Measurements from ENCODE around the gene SLC35E3.

SLC35E3 gene

DNA sequence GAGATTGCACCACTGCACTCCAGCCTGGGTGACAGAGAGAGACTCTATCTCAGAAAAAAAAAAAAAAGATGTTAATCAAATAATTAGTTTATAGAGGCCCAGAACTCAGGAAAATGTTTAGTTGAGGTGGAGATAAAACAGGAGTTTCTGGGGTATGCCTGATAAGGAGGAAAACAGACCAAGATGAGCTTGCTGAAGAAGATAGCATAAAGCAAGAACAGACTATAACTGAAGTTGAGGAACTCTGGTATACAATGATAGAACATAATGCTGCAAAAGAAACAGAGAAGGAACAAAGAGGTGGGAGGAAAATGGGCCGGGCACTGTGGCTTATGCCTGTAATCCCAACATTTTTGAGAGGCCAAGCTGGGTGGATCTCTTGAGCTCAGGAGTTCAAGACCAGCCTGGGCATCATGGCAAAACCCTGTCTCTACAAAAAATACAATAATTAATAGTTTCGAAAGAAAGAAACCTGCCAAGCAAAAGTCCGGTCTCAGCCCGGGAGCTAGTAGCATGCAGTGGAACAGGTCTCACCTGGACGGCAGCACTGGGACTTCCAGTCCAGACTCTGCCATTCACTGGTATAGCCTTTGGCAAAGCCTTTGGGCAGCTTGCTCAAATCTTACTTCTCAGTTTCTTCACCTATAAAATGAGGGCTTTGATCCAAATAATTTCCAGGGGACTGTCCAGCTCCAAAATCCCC, 25.4 kb downstream of the SLC35E3 start:
- Histone ChIP-seq H3K4me1 (ENCODE audit: control insufficient read depth, insufficient read depth, low read length) (no peaks in the 10 kb centered on the region), H3K9ac (ENCODE audit: low read depth, low read length) (no peak overlapping the region), H3K9me3 (replicated peaks; ENCODE audit: low read length) (no peaks in the 10 kb centered on the region), H3K27me3 (ENCODE audit: control insufficient read depth, insufficient read depth, low read length) (no peaks in the 10 kb centered on the region), H3K4me2 (ENCODE audit: low read length) (no peak overlapping the region), H3K36me3 (ENCODE audit: insufficient read depth, low read length) (peaks cover 5% of the 10 kb centered on the region), H3K4me3 (ENCODE audit: low read length) (no peak overlapping the region)

DNA sequence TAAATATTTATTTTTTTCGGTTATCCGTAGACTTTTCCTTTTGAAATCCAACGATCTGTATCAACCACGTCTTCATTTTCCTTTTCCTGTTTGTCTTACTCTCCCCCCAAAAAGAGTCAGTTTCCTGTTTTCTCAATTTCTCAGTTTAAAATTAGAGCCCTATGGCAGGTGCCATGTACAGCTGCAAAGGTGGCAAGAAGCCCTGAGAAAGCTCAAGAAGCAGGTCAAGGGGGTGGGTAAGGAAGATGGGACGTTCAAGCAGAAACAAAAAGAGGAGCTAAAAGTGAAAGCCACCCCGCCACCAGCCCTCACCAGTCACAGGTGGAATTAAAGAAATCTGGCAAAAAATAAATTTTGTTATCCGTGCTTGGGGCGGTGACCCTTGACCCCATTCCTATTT, 26.7 kb downstream of the SLC35E3 start:
- Histone ChIP-seq H3K4me3 (ENCODE audit: low read length) (no peak overlapping the region), H3K36me3 (ENCODE audit: insufficient read depth, low read length) (no peaks in the 10 kb centered on the region), H3K9me3 (replicated peaks; ENCODE audit: low read length) (no peaks in the 10 kb centered on the region), H3K4me1 (ENCODE audit: control insufficient read depth, insufficient read depth, low read length) (no peaks in the 10 kb centered on the region), H3K27me3 (ENCODE audit: control insufficient read depth, insufficient read depth, low read length) (no peaks in the 10 kb centered on the region), H3K4me2 (ENCODE audit: low read length) (no peak overlapping the region), H3K9ac (ENCODE audit: low read depth, low read length) (no peak overlapping the region)

GRCh38 chr12:68773582-68773981, 27.6 kb downstream of the SLC35E3 start:
- Histone ChIP-seq H3K9ac (ENCODE audit: low read depth, low read length) (no peak overlapping the region), H3K36me3 (ENCODE audit: insufficient read depth, low read length) (no peaks in the 10 kb centered on the region), H3K4me2 (ENCODE audit: low read length) (no peak overlapping the region), H3K4me1 (ENCODE audit: control insufficient read depth, insufficient read depth, low read length) (no peaks in the 10 kb centered on the region), H3K27me3 (ENCODE audit: control insufficient read depth, insufficient read depth, low read length) (no peaks in the 10 kb centered on the region), H3K4me3 (ENCODE audit: low read length) (no peak overlapping the region), H3K9me3 (replicated peaks; ENCODE audit: low read length) (no peaks in the 10 kb centered on the region)

DNA sequence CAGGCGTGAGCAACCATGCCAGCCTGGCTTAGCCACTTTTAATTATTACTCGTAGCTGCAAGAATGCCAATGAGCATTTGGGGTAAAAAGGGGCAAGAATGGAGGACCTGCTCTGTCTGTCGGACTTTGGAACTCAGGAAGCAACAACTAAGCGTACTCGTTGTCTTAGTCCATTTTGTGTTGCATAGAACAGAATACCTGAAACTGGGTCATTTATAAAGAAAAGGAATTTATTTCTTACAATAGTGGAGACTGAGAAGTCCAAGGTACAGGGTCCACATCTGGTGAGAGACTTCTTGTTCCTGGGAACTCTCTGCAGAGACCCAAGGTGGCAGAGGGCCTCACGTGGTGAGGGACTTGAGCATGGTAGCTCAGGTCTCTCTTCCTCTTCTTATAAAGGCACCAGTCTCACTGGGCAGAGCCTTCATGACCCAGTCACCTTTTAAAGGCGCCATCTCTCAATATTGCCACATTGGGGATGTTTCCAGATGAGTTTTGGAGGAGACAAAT, 29.2 kb downstream of the SLC35E3 start:
- H3K4me2 ChIP-seq (ENCODE audit: low read length), result no peak overlapping the region
- H3K36me3 ChIP-seq (ENCODE audit: insufficient read depth, low read length), result no peaks in the 10 kb centered on the region
- no peaks in the 10 kb centered on the region for H3K9me3 ChIP-seq (replicated peaks; ENCODE audit: low read length)
- no peak overlapping the region for H3K4me3 ChIP-seq (ENCODE audit: low read length)
- no peaks in the 10 kb centered on the region for H3K27me3 ChIP-seq (ENCODE audit: control insufficient read depth, insufficient read depth, low read length)
- no peak overlapping the region for H3K9ac ChIP-seq (ENCODE audit: low read depth, low read length)
- H3K4me1 ChIP-seq (ENCODE audit: control insufficient read depth, insufficient read depth, low read length), result no peaks in the 10 kb centered on the region

- H3K9ac ChIP-seq (ENCODE audit: low read depth, low read length), result no peak overlapping the region
- H3K27me3 ChIP-seq (ENCODE audit: control insufficient read depth, insufficient read depth, low read length), result no peaks in the 10 kb centered on the region
- H3K36me3 ChIP-seq (ENCODE audit: insufficient read depth, low read length), result no peaks in the 10 kb centered on the region
- H3K9me3 ChIP-seq (replicated peaks; ENCODE audit: low read length), result no peaks in the 10 kb centered on the region
- H3K4me1 ChIP-seq (ENCODE audit: control insufficient read depth, insufficient read depth, low read length), result no peaks in the 10 kb centered on the region
- H3K4me3 ChIP-seq (ENCODE audit: low read length), result no peak overlapping the region
- no peak overlapping the region for H3K4me2 ChIP-seq (ENCODE audit: low read length)
Measured at GRCh38 chr12:68776976-68777610, 31.1 kb downstream of the SLC35E3 start.

DNA sequence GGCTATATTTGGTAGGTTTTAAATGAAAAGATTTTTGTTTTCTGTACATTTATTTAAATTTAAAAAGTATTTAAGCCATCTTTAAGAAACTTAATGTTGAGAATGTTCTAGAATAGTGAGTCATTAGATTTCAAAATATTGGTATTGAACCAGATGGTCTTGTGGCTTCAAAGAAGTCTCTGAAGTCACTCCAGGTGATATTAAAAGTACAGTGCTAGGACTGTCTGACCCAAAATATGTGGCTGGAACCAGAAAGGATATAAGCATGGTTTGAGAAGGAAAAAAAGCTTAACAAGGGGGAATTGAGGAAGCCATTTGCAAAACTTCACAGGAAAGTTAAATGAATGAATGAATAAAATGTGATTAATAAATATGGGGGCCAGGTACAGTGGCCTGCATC, 33.3 kb downstream of the SLC35E3 start:
- Histone ChIP-seq H3K27me3 (ENCODE audit: control insufficient read depth, insufficient read depth, low read length) (no peaks in the 10 kb centered on the region), H3K9me3 (replicated peaks; ENCODE audit: low read length) (no peaks in the 10 kb centered on the region), H3K4me1 (ENCODE audit: control insufficient read depth, insufficient read depth, low read length) (no peaks in the 10 kb centered on the region), H3K4me3 (ENCODE audit: low read length) (no peak overlapping the region), H3K36me3 (ENCODE audit: insufficient read depth, low read length) (no peaks in the 10 kb centered on the region), H3K9ac (ENCODE audit: low read depth, low read length) (no peak overlapping the region), H3K4me2 (ENCODE audit: low read length) (no peak overlapping the region)

GRCh38 chr12:68780731-68781130, 34.8 kb downstream of the SLC35E3 start:
- Histone ChIP-seq H3K9me3 (replicated peaks; ENCODE audit: low read length) (no peaks in the 10 kb centered on the region), H3K4me3 (ENCODE audit: low read length) (no peak overlapping the region), H3K9ac (ENCODE audit: low read depth, low read length) (no peak overlapping the region), H3K4me2 (ENCODE audit: low read length) (no peak overlapping the region), H3K27me3 (ENCODE audit: control insufficient read depth, insufficient read depth, low read length) (no peaks in the 10 kb centered on the region), H3K4me1 (ENCODE audit: control insufficient read depth, insufficient read depth, low read length) (peaks cover 6% of the 10 kb centered on the region), H3K36me3 (ENCODE audit: insufficient read depth, low read length) (no peaks in the 10 kb centered on the region)

DNA sequence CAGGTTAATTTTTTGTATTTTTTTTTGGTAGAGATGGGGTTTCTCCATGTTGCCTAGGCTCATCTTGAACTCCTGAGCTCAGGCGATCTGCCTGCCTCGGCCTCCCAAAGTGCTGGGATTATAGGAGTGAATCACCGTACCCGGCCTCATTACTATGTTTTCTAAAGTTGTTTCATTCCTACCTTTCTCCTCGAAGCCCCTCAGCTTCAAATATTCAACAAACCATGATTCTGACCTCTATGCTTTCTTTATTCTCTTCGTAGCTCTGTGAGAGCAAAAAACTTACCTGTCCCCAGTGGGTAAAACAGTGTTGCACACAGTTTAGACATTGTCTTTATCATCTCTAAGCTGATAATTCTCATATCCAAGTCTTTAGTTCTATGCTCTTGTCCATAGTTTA, 35.8 kb downstream of the SLC35E3 start:
- Histone ChIP-seq H3K9me3 (replicated peaks; ENCODE audit: low read length) (no peaks in the 10 kb centered on the region), H3K27me3 (ENCODE audit: control insufficient read depth, insufficient read depth, low read length) (no peaks in the 10 kb centered on the region), H3K4me2 (ENCODE audit: low read length) (no peak overlapping the region), H3K4me1 (ENCODE audit: control insufficient read depth, insufficient read depth, low read length) (peaks cover 11% of the 10 kb centered on the region), H3K36me3 (ENCODE audit: insufficient read depth, low read length) (no peaks in the 10 kb centered on the region), H3K4me3 (ENCODE audit: low read length) (no peak overlapping the region), H3K9ac (ENCODE audit: low read depth, low read length) (no peak overlapping the region)

DNA sequence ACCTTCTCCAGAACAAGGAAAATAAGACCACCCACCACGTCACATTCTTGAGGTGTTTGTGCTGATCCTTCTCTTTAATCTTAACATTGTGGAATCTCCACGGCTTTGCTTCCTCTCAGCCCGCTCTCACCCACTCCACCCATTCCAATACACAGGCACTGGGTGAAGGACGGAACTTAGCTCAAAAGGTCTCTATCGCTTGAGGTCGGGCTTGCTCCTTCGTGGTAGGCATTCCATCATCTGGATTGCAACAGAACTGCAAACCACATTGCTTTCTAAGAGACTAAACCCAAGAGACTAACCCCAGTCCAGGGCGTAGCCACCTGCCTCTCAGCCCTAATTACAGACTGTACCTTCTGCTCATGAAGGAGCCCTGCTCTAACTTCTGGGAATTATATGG, 38.0 kb downstream of the SLC35E3 start:
- H3K4me3 ChIP-seq (ENCODE audit: low read length), result no peak overlapping the region
- no peak overlapping the region for H3K4me2 ChIP-seq (ENCODE audit: low read length)
- no peaks in the 10 kb centered on the region for H3K36me3 ChIP-seq (ENCODE audit: insufficient read depth, low read length)
- no peaks in the 10 kb centered on the region for H3K27me3 ChIP-seq (ENCODE audit: control insufficient read depth, insufficient read depth, low read length)
- H3K4me1 ChIP-seq (ENCODE audit: control insufficient read depth, insufficient read depth, low read length), result peaks cover 19% of the 10 kb centered on the region
- no peak overlapping the region for H3K9ac ChIP-seq (ENCODE audit: low read depth, low read length)
- H3K9me3 ChIP-seq (replicated peaks; ENCODE audit: low read length), result no peaks in the 10 kb centered on the region

DNA sequence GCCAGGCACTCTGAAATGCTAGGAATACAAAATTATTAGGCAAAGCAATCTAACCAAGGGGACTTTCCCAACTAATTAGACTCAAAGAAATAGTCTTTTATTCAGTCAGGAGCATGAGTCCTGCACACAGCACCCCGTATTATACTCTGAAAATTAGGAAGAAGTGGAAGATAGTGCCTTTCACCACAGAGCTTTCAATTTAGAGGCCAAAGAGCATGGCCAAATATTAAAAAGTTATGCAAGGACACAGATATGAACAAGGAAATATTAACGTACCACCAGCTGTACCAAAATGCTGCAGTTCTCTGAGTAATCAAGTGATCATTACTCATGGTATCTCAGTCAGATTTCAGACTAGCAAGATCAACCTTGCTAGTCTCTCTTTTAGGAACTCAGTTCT, 39.4 kb downstream of the SLC35E3 start:
- no peaks in the 10 kb centered on the region for H3K27me3 ChIP-seq (ENCODE audit: control insufficient read depth, insufficient read depth, low read length)
- H3K9me3 ChIP-seq (replicated peaks; ENCODE audit: low read length), result no peaks in the 10 kb centered on the region
- peaks cover 19% of the 10 kb centered on the region for H3K4me1 ChIP-seq (ENCODE audit: control insufficient read depth, insufficient read depth, low read length)
- H3K4me3 ChIP-seq (ENCODE audit: low read length), result no peak overlapping the region
- H3K4me2 ChIP-seq (ENCODE audit: low read length), result no peak overlapping the region
- no peaks in the 10 kb centered on the region for H3K36me3 ChIP-seq (ENCODE audit: insufficient read depth, low read length)
- H3K9ac ChIP-seq (ENCODE audit: low read depth, low read length), result no peak overlapping the region

DNA sequence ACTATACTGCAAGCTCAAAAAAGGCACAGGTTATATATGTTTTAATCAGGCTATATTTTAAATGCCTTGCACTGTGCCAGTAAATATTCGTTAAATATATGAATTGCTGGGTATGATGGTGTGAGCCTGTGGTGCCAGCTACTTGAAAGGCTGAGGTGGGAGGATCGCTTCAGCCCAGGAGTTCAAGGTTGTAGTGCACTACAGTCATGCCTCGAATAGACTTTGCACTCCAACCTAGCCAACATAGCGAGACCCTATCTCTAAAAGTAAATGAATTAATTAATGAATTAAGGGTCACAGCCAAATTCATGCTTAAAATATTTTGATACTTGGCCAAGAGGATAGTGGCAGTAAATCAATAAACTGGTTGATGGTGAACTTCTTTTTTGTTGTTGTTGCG, 39.8 kb downstream of the SLC35E3 start:
- no peaks in the 10 kb centered on the region for H3K9me3 ChIP-seq (replicated peaks; ENCODE audit: low read length)
- peaks cover 19% of the 10 kb centered on the region for H3K4me1 ChIP-seq (ENCODE audit: control insufficient read depth, insufficient read depth, low read length)
- H3K9ac ChIP-seq (ENCODE audit: low read depth, low read length), result no peak overlapping the region
- no peak overlapping the region for H3K4me2 ChIP-seq (ENCODE audit: low read length)
- H3K36me3 ChIP-seq (ENCODE audit: insufficient read depth, low read length), result no peaks in the 10 kb centered on the region
- H3K27me3 ChIP-seq (ENCODE audit: control insufficient read depth, insufficient read depth, low read length), result no peaks in the 10 kb centered on the region
- H3K4me3 ChIP-seq (ENCODE audit: low read length), result no peak overlapping the region

- Histone ChIP-seq H3K9ac (ENCODE audit: low read depth, low read length) (peak overlapping the region; percentile 17), H3K4me1 (ENCODE audit: control insufficient read depth, insufficient read depth, low read length) (peaks cover 19% of the 10 kb centered on the region), H3K9me3 (replicated peaks; ENCODE audit: low read length) (no peaks in the 10 kb centered on the region)
Measured at GRCh38 chr12:68786929-68787328, 41.0 kb downstream of the SLC35E3 start.

More at GRCh38 chr12:68786929-68787328, 41.0 kb downstream of the SLC35E3 start:
- H3K36me3 ChIP-seq (ENCODE audit: insufficient read depth, low read length), result no peaks in the 10 kb centered on the region
- no peak overlapping the region for H3K4me3 ChIP-seq (ENCODE audit: low read length)
- no peaks in the 10 kb centered on the region for H3K27me3 ChIP-seq (ENCODE audit: control insufficient read depth, insufficient read depth, low read length)
- peak overlapping the region; percentile 9 for H3K4me2 ChIP-seq (ENCODE audit: low read length)

Data from skeletal muscle satellite cell (primary cell).